GM04503 (cell line): ENCODE data around the gene L3MBTL2.
"Not testable (repeated sequence)": the region's sequence is repeated elsewhere in the genome, so short reads cannot be mapped to it uniquely, and the experiment has no call there.

Experiments used
- DNase-seq: peaks from one replicate; pipeline ENCODE4 v3.0.0-alpha.2; 2012; ENCODE audit warnings: low read depth

Gene L3MBTL2

DNA sequence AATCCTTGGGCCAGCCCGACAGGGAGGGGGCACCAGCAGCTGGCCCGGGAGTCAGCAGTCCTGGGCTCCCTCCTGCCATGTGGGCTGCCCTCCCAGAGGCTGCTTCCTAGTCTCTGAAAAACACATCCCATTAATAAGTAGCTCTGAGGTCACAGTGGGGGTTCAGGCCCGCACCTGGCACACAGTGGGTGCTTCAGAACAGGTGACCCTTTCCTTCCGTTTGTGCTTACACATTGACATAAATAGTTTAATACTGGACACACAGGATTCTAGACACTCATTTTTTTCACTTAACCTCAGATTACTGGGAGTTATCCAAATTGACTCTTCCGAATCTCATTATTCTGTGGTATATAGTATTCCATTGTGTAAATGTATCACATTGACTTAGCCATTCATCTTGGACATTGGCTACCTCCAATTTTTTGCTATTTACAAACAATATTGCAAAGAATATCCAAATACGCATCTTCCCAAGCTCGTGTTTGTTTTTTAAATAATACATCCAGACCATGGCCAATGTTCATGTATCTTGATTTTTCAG, 36.1 kb downstream of the L3MBTL2 start:
- DNase-seq: no peak

DNA sequence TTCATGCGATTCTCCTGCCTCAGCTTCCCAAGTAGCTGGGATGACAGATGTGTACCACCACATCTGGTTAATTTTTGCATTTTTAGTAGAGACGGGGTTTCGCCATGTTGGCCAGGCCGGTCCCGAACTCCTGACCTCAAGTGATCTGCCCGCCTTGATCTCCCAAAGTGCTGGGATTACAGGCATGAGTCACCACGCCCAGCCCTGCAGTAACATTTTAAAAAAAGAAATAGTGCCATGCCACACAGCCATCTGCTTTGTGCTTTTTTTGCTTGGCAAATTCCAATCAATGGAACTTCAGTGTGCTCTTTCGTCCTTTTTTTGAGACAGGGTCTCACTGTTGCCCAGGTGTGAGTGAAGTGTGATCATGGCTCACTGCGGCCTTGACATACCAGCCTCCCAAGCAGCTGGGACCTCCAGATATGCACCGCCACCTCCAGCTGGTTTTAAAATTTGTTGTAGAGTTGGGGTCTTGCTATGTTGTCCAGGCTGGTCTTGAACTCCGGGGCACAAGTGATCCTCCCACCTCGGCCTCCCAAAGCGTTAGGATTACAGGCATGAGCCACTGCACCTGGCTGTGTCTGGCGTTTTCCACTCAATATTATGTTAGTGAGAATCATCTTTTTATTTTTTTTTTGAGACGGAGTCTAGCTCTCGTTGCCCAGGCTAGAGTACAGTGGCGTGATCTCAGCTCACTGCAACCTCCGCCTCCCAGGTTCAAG, 37.4 kb downstream of the L3MBTL2 start:
- DNase-seq: no peak

DNA sequence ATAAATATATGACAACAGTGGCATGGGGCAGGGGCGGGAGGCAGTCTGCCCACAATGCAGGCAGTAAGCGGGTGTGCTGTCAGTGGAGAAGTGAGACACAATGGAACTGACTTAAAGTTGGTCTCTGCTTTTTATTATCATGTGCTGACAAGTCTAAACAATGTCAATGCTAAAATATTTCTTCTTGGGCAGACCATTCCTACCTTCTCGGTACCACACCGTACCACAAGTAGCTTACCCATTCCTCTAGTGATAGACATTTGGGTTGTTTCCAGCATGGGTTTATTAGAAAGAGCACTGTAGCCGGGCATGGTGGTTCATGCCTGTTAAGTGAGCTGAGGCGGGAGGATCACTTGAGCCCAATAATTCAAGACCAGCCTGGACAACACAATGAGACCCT, 38.2 kb downstream of the L3MBTL2 start:
- DNase-seq: no peak

DNA sequence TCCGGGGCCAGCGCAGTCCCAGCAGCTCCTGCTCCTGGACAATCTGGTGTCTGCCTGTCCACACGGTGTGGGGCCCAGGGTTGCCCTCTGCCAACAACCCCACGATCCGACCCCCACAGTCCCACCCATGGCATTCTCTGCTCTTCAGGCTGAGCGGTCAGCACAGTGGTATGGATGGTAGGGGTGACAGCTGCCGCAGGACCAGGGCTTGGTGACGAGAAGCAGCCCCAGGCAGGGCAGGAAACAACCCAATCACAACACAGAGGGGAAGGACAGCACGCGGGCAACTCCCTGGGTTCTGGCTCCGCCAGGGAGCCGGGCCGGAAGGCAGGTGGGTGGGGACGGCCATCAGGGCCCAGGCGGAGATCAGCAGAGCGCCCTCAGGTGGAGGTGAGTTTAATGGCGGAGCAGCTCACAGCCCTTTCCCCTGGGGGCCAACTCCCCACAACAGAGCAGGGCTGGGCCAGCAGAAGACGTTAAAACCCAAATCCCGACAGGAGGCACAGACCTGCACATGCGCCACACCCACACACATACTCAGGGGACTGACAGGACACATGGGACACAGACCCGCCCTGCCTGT, 40.9 kb downstream of the L3MBTL2 start:
- DNase-seq: no peak

DNA sequence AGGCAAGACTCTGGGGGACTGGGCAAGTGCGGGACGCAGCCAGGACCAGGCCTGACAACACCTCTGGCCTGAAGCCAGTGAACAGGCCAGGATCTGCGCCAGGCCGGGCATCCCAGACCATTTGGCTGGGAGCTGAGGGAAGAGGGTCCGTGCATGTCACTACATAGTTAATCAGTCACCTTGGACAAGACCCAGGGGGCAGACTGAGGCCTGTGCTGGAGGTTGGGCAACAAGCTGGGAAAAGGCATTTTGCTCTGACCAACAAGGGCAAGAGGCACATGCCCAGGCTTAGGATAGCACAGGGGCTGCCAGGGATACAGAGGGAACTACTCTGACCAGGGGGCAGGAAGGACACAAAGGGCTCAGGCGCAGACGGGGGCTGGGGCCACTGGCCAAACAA, 42.6 kb downstream of the L3MBTL2 start:
- no peak for DNase-seq

DNA sequence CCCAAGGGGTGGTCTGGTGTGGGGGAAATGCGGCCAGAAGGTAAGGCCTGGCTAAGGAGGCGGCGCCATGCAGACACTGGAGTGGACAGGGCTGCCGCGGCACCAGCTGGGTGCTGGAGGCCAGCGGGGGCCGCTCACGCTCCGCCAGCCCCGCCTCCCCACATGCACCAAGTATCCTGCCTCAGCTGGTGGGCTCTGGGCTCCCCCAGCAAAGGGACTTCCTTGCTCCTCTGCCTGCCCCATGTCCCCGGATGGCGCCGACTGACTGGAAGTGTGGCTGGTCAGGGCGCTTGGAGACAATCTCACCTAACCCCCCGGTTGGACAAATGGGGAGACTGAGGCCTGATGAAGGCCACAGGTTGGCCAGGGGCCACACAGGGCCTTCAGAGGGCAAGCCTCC, 43.2 kb downstream of the L3MBTL2 start:
- DNase-seq: no peak

DNA sequence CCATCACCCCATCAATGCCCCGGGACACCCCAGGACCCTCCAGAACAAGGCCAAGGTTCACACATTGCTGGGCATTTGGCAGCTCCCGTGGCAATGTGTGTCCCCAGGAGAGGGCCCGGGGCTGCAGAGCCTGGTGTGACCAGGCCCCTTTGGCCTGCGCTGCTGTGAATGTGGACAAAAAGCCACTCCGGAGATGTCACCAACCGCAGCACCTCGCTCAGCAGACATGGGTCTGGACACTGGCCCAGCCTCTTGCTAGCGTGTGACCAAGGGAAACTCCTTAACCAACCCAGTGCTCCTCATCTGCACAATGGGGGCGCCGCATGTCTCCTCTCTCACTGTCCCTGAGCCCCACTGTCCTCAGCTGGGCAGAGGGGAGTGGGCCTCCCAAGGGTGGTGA, 43.6 kb downstream of the L3MBTL2 start:
- no peak for DNase-seq

DNA sequence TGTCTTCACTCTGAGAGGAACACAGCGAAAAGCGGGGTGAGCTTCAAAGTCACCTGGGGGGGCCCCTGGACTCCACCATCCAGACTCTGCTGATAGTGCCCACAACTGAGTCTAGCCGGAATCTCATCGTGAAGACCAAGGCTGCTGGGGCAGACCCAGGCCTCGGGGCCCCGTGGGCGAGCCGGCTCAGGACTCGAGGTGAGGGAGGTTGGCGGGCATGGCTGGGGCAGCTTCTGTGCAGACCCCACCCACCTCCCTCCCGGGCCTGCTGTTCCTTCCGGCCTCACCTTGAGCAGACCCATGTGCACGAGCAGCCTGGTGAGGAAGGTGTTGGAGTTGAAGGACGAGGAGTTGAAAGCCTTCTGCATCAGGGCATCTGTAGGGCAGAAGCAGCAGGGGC, 44.3 kb downstream of the L3MBTL2 start:
- DNase-seq: no peak

DNA sequence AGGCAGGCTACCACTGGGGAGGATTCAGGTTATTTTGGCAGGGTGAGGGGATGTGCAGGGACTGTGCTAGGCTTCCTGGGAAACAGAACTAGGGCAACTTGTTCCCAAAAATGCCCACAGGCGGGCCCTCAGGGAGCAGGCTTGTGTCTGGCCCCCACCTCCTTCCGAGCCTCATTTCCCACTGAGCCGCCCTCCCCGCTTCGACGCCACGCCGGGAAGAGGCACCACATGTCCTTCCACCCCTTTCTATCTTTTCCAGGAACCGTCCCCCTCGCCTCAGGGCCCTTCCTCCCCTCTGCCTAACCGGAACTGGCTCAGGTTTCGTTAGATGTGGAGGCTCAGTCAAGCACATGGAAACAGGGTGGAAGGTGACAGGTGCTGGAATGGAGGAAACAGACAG, 45.0 kb downstream of the L3MBTL2 start:
- DNase-seq: no peak

DNA sequence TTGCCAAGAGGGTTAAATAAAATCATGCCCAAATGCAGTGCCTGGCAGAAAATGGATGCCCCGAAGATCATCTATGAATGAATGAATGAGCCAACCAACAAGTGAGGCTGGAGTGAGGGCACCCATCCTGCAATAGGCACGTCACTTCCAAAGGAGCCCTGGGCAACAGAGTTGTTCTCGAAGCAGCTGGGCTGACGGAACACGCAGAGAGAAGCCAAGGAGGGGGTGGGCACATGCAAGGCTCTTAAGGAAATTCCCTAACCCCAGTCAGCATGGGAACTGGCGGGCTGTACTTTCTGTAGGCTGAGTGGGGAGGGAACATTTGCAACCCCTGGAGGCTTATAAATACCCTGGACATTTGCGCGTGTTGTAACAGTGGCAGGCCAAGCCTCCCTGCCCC, 47.3 kb downstream of the L3MBTL2 start:
- DNase-seq: no peak

DNA sequence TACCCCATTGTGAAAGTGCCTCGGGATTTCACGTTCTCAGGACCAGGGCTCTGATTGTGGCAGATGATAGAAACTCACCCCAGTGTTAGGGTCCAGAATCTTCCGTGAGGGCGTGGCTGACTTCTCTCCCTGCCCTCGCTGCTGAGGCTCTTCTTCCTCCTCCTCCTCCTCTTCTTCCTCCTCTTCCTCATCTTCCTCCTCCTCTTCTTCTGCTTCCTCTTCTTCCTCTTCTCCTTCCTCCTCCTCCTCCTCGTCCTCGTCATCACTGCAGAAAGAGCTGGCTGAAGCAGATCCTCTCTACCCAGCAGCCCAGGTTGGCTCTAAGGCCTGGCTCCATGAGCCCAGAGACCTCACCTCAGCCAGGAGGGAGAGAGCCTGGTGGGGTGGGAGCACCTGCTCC, 49.1 kb downstream of the L3MBTL2 start:
- DNase-seq: no peak

DNA sequence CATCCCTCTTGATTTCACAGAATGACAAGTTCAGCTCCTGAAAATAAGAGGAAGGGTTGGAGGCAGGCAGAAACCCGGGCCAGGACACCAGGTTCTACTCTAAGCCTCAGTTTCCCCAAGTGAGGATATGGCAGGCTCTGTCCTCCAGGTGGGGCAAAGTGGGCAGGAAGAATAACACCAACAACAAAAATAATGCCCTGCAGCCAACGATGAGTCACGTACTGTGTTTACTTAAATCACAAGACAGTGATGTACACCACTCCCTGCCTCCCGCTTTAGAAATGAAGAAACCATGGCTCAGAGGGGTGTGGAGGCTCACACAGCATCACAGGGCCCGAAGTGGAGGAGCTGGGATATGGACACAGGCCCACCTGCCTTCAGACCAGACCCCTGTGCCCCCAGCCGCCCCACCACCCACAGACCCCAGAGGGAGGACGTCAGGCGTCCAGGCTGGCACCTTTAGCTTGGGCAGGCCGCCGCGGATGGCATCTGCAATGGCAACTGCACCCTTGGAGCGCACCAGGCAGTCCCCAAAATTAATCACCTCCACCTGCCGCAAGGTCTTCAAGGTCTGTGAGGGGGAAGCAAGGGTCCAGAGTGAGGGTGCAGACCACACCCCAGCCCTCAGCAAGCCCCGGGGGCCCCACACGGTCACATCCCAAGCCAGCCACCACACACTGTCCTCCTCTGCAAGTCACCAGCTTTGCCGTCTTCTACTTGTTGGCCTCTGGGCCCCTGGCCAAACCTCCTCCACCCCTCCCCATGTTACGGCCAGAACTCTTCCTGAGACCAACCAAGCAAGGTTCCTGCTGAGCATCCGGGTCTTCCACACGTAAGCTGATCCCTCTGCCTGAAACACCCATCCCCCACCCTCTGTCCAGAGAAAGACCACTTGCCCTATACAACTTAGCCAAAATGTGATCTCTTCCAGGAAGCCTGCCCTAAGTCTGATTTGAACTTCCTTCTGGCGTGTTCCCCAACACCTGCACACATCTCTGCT, 51.4 kb downstream of the L3MBTL2 start:
- no peak for DNase-seq

DNA sequence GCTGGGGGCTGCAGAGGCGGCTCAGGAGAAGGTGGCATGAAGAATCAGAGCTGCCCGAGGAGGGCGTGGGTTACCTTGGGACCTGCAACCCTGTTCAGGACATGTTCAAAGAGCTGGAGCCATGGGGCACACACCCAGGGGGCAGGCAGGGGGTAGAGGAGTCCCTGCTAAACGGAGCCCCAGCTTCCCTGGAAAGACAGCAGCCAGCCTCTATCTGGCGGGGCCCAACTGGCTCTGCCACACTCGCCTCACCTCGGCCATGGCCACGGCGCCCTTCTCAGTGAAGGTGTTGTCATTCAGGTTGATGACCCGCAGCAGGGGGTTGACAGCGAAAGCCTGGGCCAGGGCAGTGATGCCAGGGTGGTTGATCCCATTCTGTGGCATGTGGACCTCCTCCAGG, 52.6 kb downstream of the L3MBTL2 start:
- no peak for DNase-seq

DNA sequence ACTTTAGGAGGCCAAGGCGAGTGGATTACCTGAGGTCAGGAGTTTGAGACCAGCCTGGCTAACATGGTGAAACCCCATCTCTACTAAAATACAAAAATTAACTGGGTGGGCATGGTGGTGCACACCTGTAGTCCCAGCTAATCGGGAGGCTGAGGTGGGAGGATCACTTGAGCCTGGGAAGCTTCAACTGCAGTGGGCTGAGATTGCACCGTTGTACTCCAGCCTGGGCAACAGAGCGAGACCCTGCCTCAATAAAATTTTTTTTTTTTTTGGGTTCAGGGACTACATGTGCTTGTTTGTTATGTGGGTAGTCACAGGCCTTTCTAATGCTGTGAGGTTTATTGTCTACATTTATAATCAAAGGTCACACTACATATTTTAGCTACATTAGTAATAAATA, 54.6 kb downstream of the L3MBTL2 start:
- DNase-seq: not testable (repeated sequence)

DNA sequence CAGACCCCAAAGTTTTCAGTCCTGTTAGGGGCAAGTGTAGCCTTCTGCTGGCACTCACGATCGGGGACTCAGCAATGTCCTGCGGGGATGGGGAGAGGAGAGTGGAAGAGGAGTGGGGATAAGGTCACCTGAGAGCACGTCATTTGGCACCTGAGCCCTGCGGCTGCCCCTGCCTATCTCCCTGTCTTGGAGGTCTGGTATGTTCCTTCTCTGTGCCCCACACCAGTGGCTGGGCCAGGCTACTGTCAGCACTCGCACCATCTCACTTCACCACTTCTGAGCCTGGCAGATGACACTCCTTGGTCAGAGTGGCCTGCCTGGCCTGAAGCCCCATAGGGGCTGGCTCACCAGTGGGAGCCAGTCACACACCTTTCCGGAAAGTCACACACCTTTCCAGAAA, 55.8 kb downstream of the L3MBTL2 start:
- DNase-seq: no peak

DNA sequence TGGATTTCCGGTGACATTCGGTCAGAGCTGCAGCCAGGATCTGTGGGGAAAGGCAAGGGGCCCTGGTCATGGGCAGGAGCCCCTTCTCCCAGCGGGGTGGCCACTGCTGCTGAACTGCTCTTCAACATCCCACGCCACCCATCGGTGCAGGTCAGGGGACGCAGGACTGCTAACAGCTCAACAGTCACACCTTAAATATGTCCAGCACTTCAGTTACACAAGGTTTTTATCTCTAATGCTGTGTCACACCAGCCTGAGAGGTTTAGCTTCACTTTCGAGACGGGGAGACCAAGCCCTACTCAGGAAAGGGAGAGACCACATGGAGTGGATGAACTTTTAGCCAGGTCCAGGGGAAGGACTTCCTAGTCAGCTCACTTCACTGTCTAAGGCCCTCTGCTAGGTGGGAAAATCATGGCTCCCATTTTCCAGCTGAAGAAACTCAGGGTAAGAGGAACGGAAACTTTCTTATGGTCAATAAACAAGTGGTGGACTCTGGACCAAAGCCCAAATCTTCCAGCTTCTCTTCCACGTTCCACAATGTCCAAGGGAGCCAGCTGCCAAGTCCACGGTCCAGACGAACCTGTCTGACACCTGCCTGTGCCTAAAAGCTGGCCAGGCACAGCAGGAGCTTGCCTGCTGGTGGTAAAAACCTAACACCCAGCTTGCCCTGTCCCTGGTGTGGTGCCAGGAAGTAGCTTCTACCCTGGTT, 56.6 kb downstream of the L3MBTL2 start:
- no peak for DNase-seq

DNA sequence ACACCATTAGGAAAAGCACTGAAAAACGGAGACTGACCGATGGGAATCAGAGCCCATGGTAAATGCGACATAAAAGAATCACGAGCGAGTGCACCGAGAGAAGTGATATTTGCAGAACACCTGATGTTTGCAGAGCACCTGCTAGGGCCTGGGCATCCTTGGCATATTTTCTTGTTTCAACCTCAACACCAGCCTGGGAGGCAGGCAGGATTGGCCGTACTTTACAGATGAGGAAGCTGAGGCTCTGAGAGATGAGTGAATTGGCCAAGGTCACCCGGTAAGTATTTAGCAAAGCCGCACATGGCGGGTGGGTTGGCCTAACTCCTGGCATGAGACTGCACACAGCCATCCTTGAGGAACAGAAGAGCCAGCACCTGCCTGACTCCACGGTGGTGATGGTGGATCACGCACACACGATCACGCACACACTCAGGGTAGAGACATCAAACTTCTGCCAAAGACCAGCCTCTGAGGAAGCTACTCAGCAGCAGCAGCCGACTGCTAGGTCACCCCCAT, 57.2 kb downstream of the L3MBTL2 start:
- DNase-seq: no peak

DNA sequence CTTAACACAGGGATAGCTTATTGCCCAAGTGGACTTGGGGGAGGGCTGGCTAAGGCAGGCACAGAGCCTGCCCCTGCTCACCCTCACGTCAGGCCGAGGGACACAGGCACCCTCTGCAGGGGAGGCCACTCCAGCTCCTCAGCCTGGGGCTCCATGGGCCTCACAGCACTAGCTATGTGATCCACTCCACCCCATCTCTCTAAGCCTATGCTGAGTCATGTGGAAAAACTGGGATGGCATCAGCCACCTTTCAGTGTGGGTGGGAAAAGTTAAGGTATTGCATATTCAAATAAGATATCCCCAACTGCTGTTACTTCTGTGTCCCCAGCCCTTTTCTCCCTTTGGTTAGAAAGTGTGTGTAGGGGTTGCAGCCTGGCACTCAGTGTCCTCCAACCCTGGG, 58.6 kb downstream of the L3MBTL2 start:
- no peak for DNase-seq

DNA sequence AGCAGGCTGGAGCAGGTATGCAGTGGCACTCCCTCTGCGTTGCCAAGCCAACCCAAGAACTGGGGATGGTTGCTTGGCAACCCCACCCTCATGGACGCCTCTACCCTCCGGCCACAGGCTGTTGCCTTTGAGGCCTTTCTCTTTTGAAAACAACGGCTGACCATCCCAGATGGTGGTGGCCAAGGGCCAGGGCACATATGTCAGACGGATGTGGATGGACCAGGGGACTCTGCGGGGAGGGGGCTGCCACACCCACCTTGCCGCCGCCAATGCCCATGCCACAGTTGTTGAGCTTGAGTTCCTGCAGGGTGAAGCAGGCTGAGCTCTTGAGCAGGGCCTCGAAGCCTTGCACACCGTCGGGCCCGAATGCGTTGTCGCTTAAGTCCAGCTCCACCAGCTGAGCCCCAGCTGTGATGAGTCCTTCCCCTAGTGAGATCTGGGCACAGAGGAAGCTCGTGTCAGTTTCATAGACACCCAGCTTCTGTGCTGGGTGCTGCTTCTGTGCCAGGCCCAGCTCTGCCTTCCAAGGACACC, 59.4 kb downstream of the L3MBTL2 start:
- DNase-seq: no peak

DNA sequence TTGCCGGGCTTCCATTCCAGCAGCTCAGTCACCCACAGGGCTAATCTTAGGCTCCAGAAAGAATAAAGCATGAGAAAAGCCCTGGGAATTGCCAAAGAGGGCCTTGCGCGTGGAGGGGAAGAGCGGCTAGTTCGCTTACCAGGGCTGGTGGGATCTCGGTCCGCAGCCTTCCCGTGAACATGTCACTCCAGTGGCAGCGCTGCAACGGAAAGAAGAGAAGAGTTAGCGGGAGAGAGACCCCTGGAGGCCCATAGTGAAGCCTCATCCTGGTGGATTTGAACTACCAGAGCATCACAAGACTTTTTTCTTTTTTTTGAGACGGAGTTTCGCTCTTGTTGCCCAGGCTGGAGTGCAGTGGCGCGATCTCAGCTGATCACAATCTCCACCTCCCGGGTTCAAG, 62.8 kb downstream of the L3MBTL2 start:
- DNase-seq: no peak

DNA sequence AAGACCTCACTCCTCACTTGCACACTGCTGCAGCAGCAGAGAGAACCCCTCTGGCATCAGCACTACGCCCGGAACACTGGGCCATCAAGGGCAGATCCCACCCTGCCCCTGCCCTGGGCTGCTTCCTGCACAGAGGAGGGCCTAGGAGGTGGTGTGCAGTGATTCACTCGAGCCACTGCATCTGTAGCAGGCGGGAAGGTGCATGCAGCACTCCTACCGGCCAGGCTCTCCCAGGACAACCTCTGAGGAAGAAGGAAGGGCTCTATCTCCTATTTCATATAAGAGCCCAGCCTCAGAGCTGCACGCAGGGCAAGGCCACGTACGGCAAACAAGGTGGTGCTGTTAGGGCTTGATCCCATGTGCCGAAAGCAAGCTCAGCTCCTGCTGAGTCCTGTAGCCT, 66.7 kb downstream of the L3MBTL2 start:
- no peak for DNase-seq

DNA sequence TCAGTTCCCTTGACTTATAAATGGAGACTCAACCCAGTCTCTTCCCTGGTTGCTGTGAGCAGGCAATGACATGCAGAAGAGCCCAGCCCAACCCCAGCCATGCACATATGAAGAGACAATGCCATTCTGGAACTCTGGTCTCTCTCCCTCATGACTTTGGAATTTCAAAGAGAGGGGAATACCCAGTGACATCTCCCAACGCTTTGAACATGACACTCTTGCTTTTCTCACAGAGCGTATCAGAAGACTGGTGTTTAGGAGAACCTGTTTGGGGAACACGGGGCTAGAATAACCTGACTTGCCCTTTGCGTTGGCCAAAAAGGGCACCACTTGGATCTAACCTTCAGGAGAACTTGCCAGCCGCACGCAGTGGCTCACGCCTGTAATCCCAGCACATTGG, 68.0 kb downstream of the L3MBTL2 start:
- no peak for DNase-seq
